Adrenal gland (tissue), 12 donors: ENCODE data around the gene MMP19. TPM values are rescaled to one million over a fixed set of nuclear protein-coding genes. Genes with fewer than 3 reads are reported as not detected.
"Not testable (repeated sequence)": the region's sequence is repeated elsewhere in the genome, so short reads cannot be mapped to it uniquely, and the experiment has no call there.

Experiments used
- DNase-seq, 7 donors: peaks; one replicate each; pipeline ENCODE4 v3.0.0-alpha.2; 2019 to 2020
- H3K27ac ChIP-seq, 5 donors: fragments of 200-600 bp; sonication (generic) in 4 of 5; 1 replicate in 3 of 5; 2 replicates in 2 of 5; pipeline versions ENCODE4 v1.5.1 to v1.8.0; 2016 to 2020; ENCODE audit warnings: mild to moderate bottlenecking in 1 of 5
- H3K27me3 ChIP-seq: fragments of 200-600 bp; 2 replicates; pipeline ENCODE4 v1.8.0; 2021
- H3K36me3 ChIP-seq, 2 donors: fragments of 200-600 bp; replicated peaks in 1 of 2; 1 replicate in 1 of 2; 2 replicates in 1 of 2; pipeline versions ENCODE4 v1.5.1 to v1.8.0; 2018 to 2022
- H3K4me1 ChIP-seq, 2 donors: fragments of 200-600 bp; replicated peaks in 1 of 2; 1 replicate in 1 of 2; 2 replicates in 1 of 2; pipeline versions ENCODE4 v1.5.1 to v1.8.0; 2018 to 2021
- H3K4me3 ChIP-seq, 4 donors: fragments of 200-600 bp; sonication (generic) in 3 of 4; one replicate each; pipeline ENCODE4 v1.5.1; 2016 to 2018
- H3K9me3 ChIP-seq, 3 donors: fragments of 200-600 bp; sonication (generic) in 1 of 3; replicated peaks in 1 of 3; 1 replicate in 2 of 3; 2 replicates in 1 of 3; pipeline versions ENCODE4 v1.5.1 to v1.8.0; 2016 to 2021
- CTCF ChIP-seq, 6 experiments: fragments of 450-650 bp in 4 of 6; fragments of 200-600 bp in 2 of 6; sonication (generic) in 1 of 6; IDR thresholded peaks; 1 replicate in 5 of 6; 2 replicates in 1 of 6; pipeline versions ENCODE4 v1.5.1 to v1.8.0; 2016 to 2021; ENCODE audit warnings: antibody characterized with exemption in 6 of 6, mild to moderate bottlenecking in 2 of 6, moderate library complexity in 1 of 6
- POLR2A ChIP-seq, 2 donors: fragments of 450-650 bp; IDR thresholded peaks; one replicate each; pipeline ENCODE4 v1.6.1; 2017; ENCODE audit warnings: antibody characterized with exemption in 2 of 2, mild to moderate bottlenecking in 2 of 2, moderate library complexity in 1 of 2
- WGBS, 4 donors: extraction: QIAGEN DNeasy Blood & Tissue Kit in 2 of 4; methylation state at CpG; one replicate each; pipeline versions ENCODE4 v1.1.5 to v1.1.7; 2013 to 2017; 5-methylcytosine and 5-hydroxymethylcytosine counted together
- intact Hi-C, 2 donors: fragments of 100-400 bp; cut with DNase I; formaldehyde crosslinking; loops; one replicate each; pipeline versions ENCODE4 v1.14.1 to v1.15.0; 2022 to 2023
- polyA plus RNA-seq, 3 donors: library from polyadenylated mRNA; stranded (reverse); fragments of 200-250 nt in 2 of 3; fragments of 350-450 nt in 1 of 3; fragmentation: Illumina TruSeq in 1 of 3; extraction: RNeasy Lipid Tissue Mini Kit (QIAGEN cat#74804) in 1 of 3; gene quantifications; one replicate each; pipeline ENCODE4 v1.2.3, GENCODE V29; 2013 to 2014
- total RNA-seq, 9 donors: library from RNA; depleted of rRNA in 4 of 9; stranded (reverse); fragments of >200 nt in 4 of 9; fragments of 120-200 nt in 1 of 9; fragmentation: NEBNext Ultra II Directional in 1 of 9; extraction: Animal tissue kit (Norgen Biotek cat#: 25700) in 1 of 9; gene quantifications; one replicate each; pipeline versions ENCODE4 v1.1.0 to v1.2.4, GENCODE V29; 2013 to 2023
- donor health status: healthy with polysubstance abuse.
- donor health status: Bipolar disorder and iron deficiency.
- donor health status: DM: yes; HTN: yes; CAD: no.
- donor health status: DM: no; HTN: no; CAD: no.
- donor health status: DM: no; HTN: no; CAD: no.
- donor health status: DM: yes; HTN: yes; CAD: no.

MMP19 gene
- total and polyA plus RNA-seq, 12 donors = 0.89 to 17.3 (median 7.7) TPM

- H3K27ac ChIP-seq = no peak overlapping the region
- no peaks in the 10 kb centered on the region for H3K27me3 ChIP-seq
- DNase-seq = no peak
- H3K4me3 ChIP-seq = no peak overlapping the region
- H3K36me3 ChIP-seq = no peaks in the 10 kb centered on the region
- intact Hi-C loops = no loop called here
- no peaks in the 10 kb centered on the region for H3K9me3 ChIP-seq
- TF ChIP-seq CTCF (IDR thresholded peaks at IDR 0.05) = no peak
- no peak for TF ChIP-seq POLR2A (IDR thresholded peaks at IDR 0.05)
- peaks cover 0 to 12% of the 10 kb centered on the region in 2 donors for H3K4me1 ChIP-seq
- 90 to 97% (median 91%) methylated on average over 4 of the region's 4 CpGs for WGBS, 4 donors
Observed at GRCh38 chr12:55843431-55843830, 695 bp upstream of the MMP19 start.

GRCh38 chr12:55840581-55841351 lies 2.0 kb downstream of the MMP19 start:
- TF ChIP-seq POLR2A (IDR thresholded peaks at IDR 0.05) (no peak), CTCF (IDR thresholded peaks at IDR 0.05) (no peak)
- WGBS, 4 donors = 86 to 91% (median 90%) methylated on average over 11 of the region's 11 CpGs
- Histone ChIP-seq H3K4me3 (no peak overlapping the region), H3K27ac (no peak overlapping the region), H3K9me3 (no peaks in the 10 kb centered on the region), H3K36me3 (no peaks in the 10 kb centered on the region), H3K27me3 (no peaks in the 10 kb centered on the region), H3K4me1 (no peaks in the 10 kb centered on the region)
- DNase-seq = no peak
- intact Hi-C loops = no loop called here

GRCh38 chr12:55839345-55840140 lies 3.2 kb downstream of the MMP19 start:
- no peaks in the 10 kb centered on the region for H3K27me3 ChIP-seq
- intact Hi-C loops = no loop called here
- TF ChIP-seq POLR2A (IDR thresholded peaks at IDR 0.05) = no peak
- TF ChIP-seq CTCF (IDR thresholded peaks at IDR 0.05) = no peak
- no peaks in the 10 kb centered on the region for H3K4me1 ChIP-seq
- no peak for DNase-seq
- no peak overlapping the region for H3K4me3 ChIP-seq
- no peaks in the 10 kb centered on the region for H3K36me3 ChIP-seq
- H3K9me3 ChIP-seq = no peaks in the 10 kb centered on the region
- H3K27ac ChIP-seq = no peak overlapping the region
- WGBS, 4 donors = 82 to 85% (median 84%) methylated on average over 11 of the region's 11 CpGs

GRCh38 chr12:55838361-55838760 lies 4.4 kb downstream of the MMP19 start:
- WGBS, 4 donors = 76 to 100% (median 90%) methylated on average over 2 to 3 of the region's 3 CpGs

GRCh38 chr12:55834400-55834799 lies 8.3 kb downstream of the MMP19 start:
- H3K9me3 ChIP-seq, H3K27me3 ChIP-seq, intact Hi-C loops, H3K27ac ChIP-seq, H3K36me3 ChIP-seq, DNase-seq, H3K4me3 ChIP-seq: not testable (repeated sequence)
- 82 to 100% (median 90%) methylated on average over 2 to 6 of the region's 6 CpGs for WGBS, 4 donors
- H3K4me1 ChIP-seq = peaks cover 10% of the 10 kb centered on the region in 2 donors

More at GRCh38 chr12:55838361-55838760, 4.4 kb downstream of the MMP19 start:
- no peaks in the 10 kb centered on the region for H3K4me1 ChIP-seq
- no peak overlapping the region for H3K27ac ChIP-seq
- H3K9me3 ChIP-seq = no peaks in the 10 kb centered on the region
- H3K36me3 ChIP-seq = no peaks in the 10 kb centered on the region
- TF ChIP-seq POLR2A (IDR thresholded peaks at IDR 0.05) (no peak), CTCF (IDR thresholded peaks at IDR 0.05) (no peak)
- H3K27me3 ChIP-seq = no peaks in the 10 kb centered on the region
- no peak overlapping the region for H3K4me3 ChIP-seq
- intact Hi-C loops = no loop called here
- DNase-seq = no peak
